WTC11 (cell line): ENCODE measurements around the gene RPP30.

Source experiments
- NFYB ChIP-seq: sonication (generic); formaldehyde crosslinking; conservative IDR thresholded peaks from 2 replicates; pipeline ENCODE4 v1.8.0; 2022; ENCODE audit warnings: low read depth, missing genetic modification reagents
- ZNF138 ChIP-seq: sonication (generic); formaldehyde crosslinking; conservative IDR thresholded peaks from 2 replicates; pipeline ENCODE4 v1.8.1; 2022; ENCODE audit warnings: mild to moderate bottlenecking, moderate library complexity, missing genetic modification reagents
- TF ChIP-seq, protein P1 (sequence below): fragments of 200-600 bp; IDR thresholded peaks from 2 replicates; pipeline ENCODE4 v1.8.0; 2022; ENCODE audit warnings: antibody characterized with exemption

DNA sequence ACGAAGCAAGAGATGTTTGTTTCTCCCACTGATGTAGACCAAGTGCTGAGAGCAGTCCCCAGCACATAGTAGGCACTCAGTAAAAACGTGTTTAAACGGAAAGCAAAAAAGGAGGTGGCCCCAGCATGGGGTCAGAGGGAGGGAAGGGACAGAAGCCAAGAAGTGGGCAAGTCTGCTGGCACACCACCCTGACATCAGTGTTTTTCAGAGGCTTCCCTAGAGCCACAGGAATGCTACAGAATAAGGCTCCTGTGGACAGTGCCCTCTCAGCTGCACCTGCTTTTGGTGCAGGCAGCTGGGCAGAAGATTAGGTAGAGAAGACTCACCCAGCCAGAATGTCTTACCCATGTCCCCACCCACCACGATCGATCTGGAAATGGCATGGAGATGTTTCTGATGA lies 57.4 kb downstream of the RPP30 start:
- TF ChIP-seq ZNF138 (CRISPR knock-in tag) (no peak), NFYB (CRISPR knock-in tag) (no peak)
- TF ChIP-seq, protein P1, sequence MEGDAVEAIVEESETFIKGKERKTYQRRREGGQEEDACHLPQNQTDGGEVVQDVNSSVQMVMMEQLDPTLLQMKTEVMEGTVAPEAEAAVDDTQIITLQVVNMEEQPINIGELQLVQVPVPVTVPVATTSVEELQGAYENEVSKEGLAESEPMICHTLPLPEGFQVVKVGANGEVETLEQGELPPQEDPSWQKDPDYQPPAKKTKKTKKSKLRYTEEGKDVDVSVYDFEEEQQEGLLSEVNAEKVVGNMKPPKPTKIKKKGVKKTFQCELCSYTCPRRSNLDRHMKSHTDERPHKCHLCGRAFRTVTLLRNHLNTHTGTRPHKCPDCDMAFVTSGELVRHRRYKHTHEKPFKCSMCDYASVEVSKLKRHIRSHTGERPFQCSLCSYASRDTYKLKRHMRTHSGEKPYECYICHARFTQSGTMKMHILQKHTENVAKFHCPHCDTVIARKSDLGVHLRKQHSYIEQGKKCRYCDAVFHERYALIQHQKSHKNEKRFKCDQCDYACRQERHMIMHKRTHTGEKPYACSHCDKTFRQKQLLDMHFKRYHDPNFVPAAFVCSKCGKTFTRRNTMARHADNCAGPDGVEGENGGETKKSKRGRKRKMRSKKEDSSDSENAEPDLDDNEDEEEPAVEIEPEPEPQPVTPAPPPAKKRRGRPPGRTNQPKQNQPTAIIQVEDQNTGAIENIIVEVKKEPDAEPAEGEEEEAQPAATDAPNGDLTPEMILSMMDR = no peak
